Measurements from ENCODE around the gene HOGA1. TPM values are rescaled to one million over a fixed set of nuclear protein-coding genes. Genes with fewer than 3 reads are reported as not detected.

The HOGA1 gene
- total and polyA plus RNA-seq, 12 donors: 2.1 to 30.8 (median 13.0) TPM

DNA sequence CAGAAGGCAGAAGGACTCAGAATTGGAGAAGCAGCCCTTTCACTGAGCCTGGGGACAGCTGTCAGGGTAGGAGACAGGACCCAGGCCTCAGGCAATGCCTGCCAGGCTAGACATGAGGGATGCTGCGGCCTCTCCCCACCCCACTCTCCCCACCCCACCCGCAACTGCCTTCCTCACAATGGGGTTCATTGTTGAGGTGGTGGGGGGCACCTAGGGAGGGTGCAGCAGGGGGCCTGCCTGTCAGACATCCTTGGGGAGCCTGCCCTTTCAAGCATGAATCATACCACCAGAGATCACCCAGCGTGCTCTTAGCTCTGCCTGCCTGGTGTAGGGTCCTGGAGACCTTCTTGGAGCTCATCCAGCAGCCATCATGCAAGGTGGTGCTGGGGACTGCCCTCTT lies 5.3 kb downstream of the HOGA1 start, which contains the start of gene C10orf62:
C10orf62 (plus strand) TSS at position 243 of the 400 bp plus-strand sequence. CDS start 177 bp downstream, outside the sequence.
- Histone ChIP-seq H3K36me3 (replicated peaks in 1 of 2) (no peaks in the 10 kb centered on the region), H3K27ac (no peak within 1 kb of the TSS), H3K4me1 (replicated peaks in 1 of 2) (peaks cover 8 to 23% of the 10 kb centered on the region in 2 donors), H3K27me3 (no peaks in the 10 kb centered on the region), H3K4me3 (no peak within 1 kb of the TSS), H3K9me3 (replicated peaks in 1 of 3) (no peaks in the 10 kb centered on the region)
- no peak for DNase-seq
- intact Hi-C loops (cut with DNase I): no loop called here
- 82 to 100% (median 93%) methylated on average over 1 to 3 of the region's 3 CpGs for WGBS, 4 donors
- no peak for TF ChIP-seq POLR2A (IDR thresholded peaks at IDR 0.05)
- TF ChIP-seq, protein P1, sequence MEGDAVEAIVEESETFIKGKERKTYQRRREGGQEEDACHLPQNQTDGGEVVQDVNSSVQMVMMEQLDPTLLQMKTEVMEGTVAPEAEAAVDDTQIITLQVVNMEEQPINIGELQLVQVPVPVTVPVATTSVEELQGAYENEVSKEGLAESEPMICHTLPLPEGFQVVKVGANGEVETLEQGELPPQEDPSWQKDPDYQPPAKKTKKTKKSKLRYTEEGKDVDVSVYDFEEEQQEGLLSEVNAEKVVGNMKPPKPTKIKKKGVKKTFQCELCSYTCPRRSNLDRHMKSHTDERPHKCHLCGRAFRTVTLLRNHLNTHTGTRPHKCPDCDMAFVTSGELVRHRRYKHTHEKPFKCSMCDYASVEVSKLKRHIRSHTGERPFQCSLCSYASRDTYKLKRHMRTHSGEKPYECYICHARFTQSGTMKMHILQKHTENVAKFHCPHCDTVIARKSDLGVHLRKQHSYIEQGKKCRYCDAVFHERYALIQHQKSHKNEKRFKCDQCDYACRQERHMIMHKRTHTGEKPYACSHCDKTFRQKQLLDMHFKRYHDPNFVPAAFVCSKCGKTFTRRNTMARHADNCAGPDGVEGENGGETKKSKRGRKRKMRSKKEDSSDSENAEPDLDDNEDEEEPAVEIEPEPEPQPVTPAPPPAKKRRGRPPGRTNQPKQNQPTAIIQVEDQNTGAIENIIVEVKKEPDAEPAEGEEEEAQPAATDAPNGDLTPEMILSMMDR (IDR thresholded peaks at IDR 0.05): no peak

DNA sequence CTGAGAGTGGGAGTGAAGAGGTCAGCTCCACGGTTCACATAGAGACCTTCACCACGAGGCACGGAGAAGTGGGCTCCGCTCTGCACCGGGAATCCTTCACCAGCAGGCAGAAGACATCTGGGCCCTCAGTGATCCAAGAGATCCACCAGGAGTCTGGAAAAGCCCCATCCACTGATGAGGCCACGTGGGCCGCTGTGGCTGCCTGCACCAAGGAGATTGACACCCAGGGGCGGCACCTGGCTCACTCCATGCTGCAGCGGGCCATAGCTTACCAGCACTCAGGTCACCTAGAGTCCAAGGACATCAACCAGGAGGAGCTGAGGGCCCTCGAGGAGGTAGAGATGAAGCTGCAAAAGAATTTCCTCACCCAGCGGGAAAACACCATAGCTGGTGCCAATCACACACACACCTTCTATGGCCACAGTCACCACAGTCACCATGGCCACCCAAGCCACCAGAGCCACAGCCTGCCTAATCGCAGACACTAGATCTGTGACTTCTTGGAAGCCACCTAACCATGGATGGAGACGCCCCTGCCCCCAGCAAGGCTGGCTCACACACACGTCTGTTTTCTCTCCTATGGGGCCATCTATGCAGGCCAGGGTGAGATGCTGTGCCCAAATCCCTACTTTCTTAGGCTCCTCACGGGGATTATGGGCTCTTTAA lies 6.0 kb downstream of the HOGA1 start:
- Histone ChIP-seq H3K27ac (no peak overlapping the region), H3K4me3 (no peak overlapping the region), H3K36me3 (replicated peaks in 1 of 2) (no peaks in the 10 kb centered on the region), H3K27me3 (no peaks in the 10 kb centered on the region), H3K4me1 (replicated peaks in 1 of 2) (peaks cover under 1 to 16% of the 10 kb centered on the region in 2 donors), H3K9me3 (replicated peaks in 1 of 3) (no peaks in the 10 kb centered on the region)
- TF ChIP-seq, protein P1 (IDR thresholded peaks at IDR 0.05): no peak
- no peak for TF ChIP-seq POLR2A (IDR thresholded peaks at IDR 0.05)
- intact Hi-C loops (cut with DNase I): no loop called here
- WGBS, 4 donors: 88 to 100% (median 92%) methylated on average over 2 to 15 of the region's 15 CpGs
- DNase-seq: no peak

DNA sequence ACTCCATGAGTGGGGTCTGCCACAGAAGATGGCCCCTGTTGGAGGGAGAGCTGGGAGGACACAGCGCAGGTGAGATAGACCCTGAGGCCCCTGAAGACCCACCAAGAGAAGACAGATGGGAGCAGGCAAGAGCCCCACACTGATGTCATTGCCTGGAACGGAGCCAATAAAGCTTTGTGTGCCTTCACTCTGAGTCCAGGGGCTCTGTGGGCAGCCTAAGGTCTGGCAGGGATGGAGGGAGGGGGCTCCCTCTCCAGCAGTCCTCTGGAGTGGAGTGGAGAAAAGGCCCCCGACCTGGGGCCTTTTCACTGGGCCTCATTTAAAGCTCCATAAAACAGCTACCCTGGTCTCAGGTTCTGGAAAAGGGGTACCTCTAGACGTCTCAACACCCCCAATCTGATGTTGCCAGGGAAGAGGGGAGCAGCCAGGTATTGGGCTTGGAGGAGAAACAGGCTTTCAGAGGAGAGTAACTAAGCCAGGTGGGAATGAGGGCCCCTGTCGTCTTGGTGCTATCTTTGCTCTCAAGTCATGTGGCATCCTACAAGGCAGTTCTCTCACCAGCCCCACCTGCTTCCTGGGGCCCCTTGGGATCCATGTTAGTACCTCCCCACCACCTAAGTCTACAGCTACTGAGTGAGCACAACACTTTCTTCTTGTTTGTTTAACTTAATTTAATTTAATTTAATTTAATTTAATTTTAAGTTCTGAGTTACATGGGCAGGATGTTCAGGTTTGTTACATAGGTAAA lies 6.7 kb downstream of the HOGA1 start:
- 53 to 76% (median 71%) methylated on average over 5 of the region's 5 CpGs for WGBS, 4 donors

GRCh38 chr10:97593421-97593820 lies 9.2 kb downstream of the HOGA1 start:
- DNase-seq: peak in 2 of 7 donors; percentile 34 to 46
- Histone ChIP-seq H3K9me3 (replicated peaks in 1 of 3) (no peaks in the 10 kb centered on the region), H3K4me1 (replicated peaks in 1 of 2) (peaks cover 12 to 20% of the 10 kb centered on the region in 2 donors), H3K36me3 (replicated peaks in 1 of 2) (no peaks in the 10 kb centered on the region), H3K27me3 (no peaks in the 10 kb centered on the region), H3K27ac (peak overlapping the region in 2 of 5 donors; percentile 17 to 37), H3K4me3 (no peak overlapping the region)
- intact Hi-C loops (cut with DNase I): no loop called here
- TF ChIP-seq POLR2A (IDR thresholded peaks at IDR 0.05): no peak
- TF ChIP-seq, protein P1 (IDR thresholded peaks at IDR 0.05): no peak
- 66 to 80% (median 70%) methylated on average over 4 of the region's 4 CpGs for WGBS, 4 donors

More for the DNA sequence above, 6.7 kb downstream of the HOGA1 start:
- TF ChIP-seq POLR2A (IDR thresholded peaks at IDR 0.05): no peak
- TF ChIP-seq, protein P1 (IDR thresholded peaks at IDR 0.05): no peak
- Histone ChIP-seq H3K27ac (no peak overlapping the region), H3K4me1 (replicated peaks in 1 of 2) (peaks cover 0 to 13% of the 10 kb centered on the region in 2 donors), H3K36me3 (replicated peaks in 1 of 2) (no peaks in the 10 kb centered on the region), H3K9me3 (replicated peaks in 1 of 3) (no peaks in the 10 kb centered on the region), H3K27me3 (no peaks in the 10 kb centered on the region), H3K4me3 (no peak overlapping the region)
- DNase-seq: no peak
- intact Hi-C loops (cut with DNase I): no loop called here

Measured in adrenal gland (tissue), 12 donors.